Measurements from ENCODE around the gene TTYH3. TPM values are rescaled to one million over a fixed set of nuclear protein-coding genes. Genes with fewer than 3 reads are reported as not detected.

TTYH3 gene
- total and polyA plus RNA-seq, 2 of the 13 experiments (the other 11 are each of a cell fraction or from before 2014, with no cell fraction given) = 26.3 to 50.0 TPM

- TF ChIP-seq USF2 (IDR thresholded peaks at IDR 0.05; ENCODE audit: low read depth, low read length) (no peak), USF2 (CRISPR knock-in tag; IDR thresholded peaks at IDR 0.05; ENCODE audit: borderline replicate concordance) (no peak), ZNF564 (CRISPR knock-in tag; IDR thresholded peaks at IDR 0.05) (no peak), ZFY (CRISPR knock-in tag; IDR thresholded peaks at IDR 0.05) (peak; percentile 68), RAD21 (CRISPR knock-in tag; IDR thresholded peaks at IDR 0.05) (no peak), ZNF274 (CRISPR knock-in tag; IDR thresholded peaks at IDR 0.05) (0 out of 2 replicates have a peak, but pooled peaks have one; percentile 25), ZNF550 (CRISPR knock-in tag; IDR thresholded peaks at IDR 0.05; ENCODE audit: borderline replicate concordance) (0 out of 2 replicates have a peak, but pooled peaks have one; percentile 29), PAWR (CRISPR knock-in tag; IDR thresholded peaks at IDR 0.05; ENCODE audit: borderline replicate concordance) (no peak), PCBP1 (IDR thresholded peaks at IDR 0.05; ENCODE audit: borderline replicate concordance, low read depth, low read length) (0 out of 2 replicates have a peak, but pooled peaks have one; percentile 27), KLF9 (CRISPR knock-in tag; IDR thresholded peaks at IDR 0.05; ENCODE audit: low read depth) (peak; percentile 1; the same call in 1 of the 2 replicates), BHLHE40 (IDR thresholded peaks at IDR 0.05; ENCODE audit: low read length) (peak; percentile 62), ETV5 (CRISPR knock-in tag; IDR thresholded peaks at IDR 0.05; ENCODE audit: borderline replicate concordance) (peak; percentile 73; the same call in 1 of the 2 replicates), ZSCAN12 (CRISPR knock-in tag; IDR thresholded peaks at IDR 0.05) (no peak), ZNF788 (CRISPR knock-in tag; IDR thresholded peaks at IDR 0.05; ENCODE audit: borderline replicate concordance) (peak; percentile 73; the same call in 1 of the 2 replicates), CCAR2 (optimal IDR thresholded peaks at IDR 0.05; ENCODE audit: low read depth, low read length) (no peak), ZKSCAN8 (CRISPR knock-in tag; IDR thresholded peaks at IDR 0.05; ENCODE audit: borderline replicate concordance) (no peak), NCOA2 (CRISPR knock-in tag; IDR thresholded peaks at IDR 0.05) (0 out of 2 replicates have a peak, but pooled peaks have one; percentile 9), HNF1A (IDR thresholded peaks at IDR 0.05; ENCODE audit: low read depth) (no peak), HNF1A (CRISPR knock-in tag; IDR thresholded peaks at IDR 0.05; ENCODE audit: borderline replicate concordance) (no peak), ZFP41 (CRISPR knock-in tag; IDR thresholded peaks at IDR 0.05; ENCODE audit: borderline replicate concordance) (no peak), ZFP62 (CRISPR knock-in tag; IDR thresholded peaks at IDR 0.05) (no peak), ZNF276 (CRISPR knock-in tag; IDR thresholded peaks at IDR 0.05; ENCODE audit: low read depth) (0 out of 2 replicates have a peak, but pooled peaks have one; percentile 19)
These were observed 1.8 kb upstream of the TTYH3 start (continued) for GRCh38 chr7:2629746-2630681.

Data from HepG2 (cell line).